H9 (cell line): ENCODE data around the gene CHSY3. TPM values are rescaled to one million over a fixed set of nuclear protein-coding genes. Genes with fewer than 3 reads are reported as not detected.

Experiments
- DNase-seq: peaks from one replicate; pipeline ENCODE4 v3.0.0-alpha.2; 2017
- H2AFZ ChIP-seq: one replicate; pipeline ENCODE4 v1.6.1; 2013; ENCODE audit warnings: mild to moderate bottlenecking, low read length, control low read depth, moderate library complexity
- H2AK5ac ChIP-seq: 2 replicates; pipeline ENCODE4 v1.6.1; 2013; ENCODE audit warnings: low read length, control low read depth, mixed read lengths; ENCODE audit not compliant: insufficient read length
- H2BK120ac ChIP-seq: one replicate; pipeline ENCODE4 v1.6.1; 2013; ENCODE audit warnings: low read depth, mild to moderate bottlenecking, low read length, control low read depth, inconsistent platforms; ENCODE audit not compliant: poor library complexity, severe bottlenecking
- H2BK12ac ChIP-seq: 2 replicates; pipeline ENCODE4 v1.6.1; 2013; ENCODE audit warnings: low read length, control low read depth, mixed read lengths, low read depth; ENCODE audit not compliant: insufficient read length
- H2BK15ac ChIP-seq: 2 replicates; pipeline ENCODE4 v1.6.1; 2013; ENCODE audit warnings: low read depth, low read length, control low read depth
- H2BK20ac ChIP-seq: one replicate; pipeline ENCODE4 v1.6.1; 2013; ENCODE audit warnings: low read depth, mild to moderate bottlenecking, low read length, control low read depth, inconsistent platforms; ENCODE audit not compliant: poor library complexity, severe bottlenecking
- H2BK5ac ChIP-seq: 2 replicates; pipeline ENCODE4 v1.6.1; 2013; ENCODE audit warnings: low read length, control low read depth, mixed read lengths; ENCODE audit not compliant: insufficient read length
- H3K14ac ChIP-seq: 2 replicates; pipeline ENCODE4 v1.6.1; 2013; ENCODE audit warnings: low read length, control low read depth; ENCODE audit not compliant: insufficient read depth
- H3K18ac ChIP-seq: 2 replicates; pipeline ENCODE4 v1.6.1; 2013; ENCODE audit warnings: low read depth, mild to moderate bottlenecking, mixed read lengths, low read length, control low read depth; ENCODE audit not compliant: insufficient read length
- H3K23ac ChIP-seq: 2 replicates; pipeline ENCODE4 v1.6.1; 2013; ENCODE audit warnings: low read length, control low read depth, mixed read lengths, low read depth; ENCODE audit not compliant: insufficient read length
- H3K23me2 ChIP-seq: 2 replicates; pipeline ENCODE4 v1.6.1; 2013; ENCODE audit warnings: low read depth, mild to moderate bottlenecking, mixed read lengths, low read length, control low read depth; ENCODE audit not compliant: insufficient read length, poor library complexity, severe bottlenecking
- H3K27ac ChIP-seq: 2 replicates; pipeline ENCODE4 v1.5.1; 2013; ENCODE audit warnings: low read length, control low read depth, mixed read lengths, low read depth; ENCODE audit not compliant: insufficient read length
- H3K27me3 ChIP-seq: 2 replicates; pipeline ENCODE4 v1.6.1; 2013; ENCODE audit warnings: low read length, control low read depth, inconsistent platforms; ENCODE audit not compliant: insufficient read depth
- H3K4ac ChIP-seq: 2 replicates; pipeline ENCODE4 v1.6.1; 2013; ENCODE audit warnings: low read depth, mild to moderate bottlenecking, control low read depth, inconsistent platforms, low read length, moderate library complexity
- H3K4me1 ChIP-seq: 2 replicates; pipeline ENCODE4 v1.6.1; 2013; ENCODE audit warnings: low read length, control low read depth, inconsistent platforms; ENCODE audit not compliant: insufficient read depth
- H3K4me2 ChIP-seq: 2 replicates; pipeline ENCODE4 v1.6.1; 2013; ENCODE audit warnings: low read length, control low read depth, mixed read lengths; ENCODE audit not compliant: insufficient read length, insufficient read depth
- H3K56ac ChIP-seq: 2 replicates; pipeline ENCODE4 v1.6.1; 2013; ENCODE audit warnings: low read depth, mild to moderate bottlenecking, mixed read lengths, low read length, control low read depth; ENCODE audit not compliant: insufficient read length
- H3K79me1 ChIP-seq: 2 replicates; pipeline ENCODE4 v1.6.1; 2013; ENCODE audit warnings: low read depth, mild to moderate bottlenecking, moderate library complexity, low read length, control low read depth, inconsistent platforms; ENCODE audit not compliant: insufficient read depth, poor library complexity, severe bottlenecking
- H3K79me2 ChIP-seq: 2 replicates; pipeline ENCODE4 v1.6.1; 2013; ENCODE audit warnings: low read length, control low read depth, inconsistent platforms; ENCODE audit not compliant: insufficient read depth
- H3K9ac ChIP-seq: 2 replicates; pipeline ENCODE4 v1.6.1; 2013; ENCODE audit warnings: low read length, control low read depth, mixed read lengths; ENCODE audit not compliant: insufficient read length; ENCODE audit errors: extremely low read depth
- H3K9me3 ChIP-seq: one replicate; pipeline ENCODE4 v1.6.1; 2013; ENCODE audit warnings: low read depth, low read length, inconsistent platforms; ENCODE audit not compliant: control insufficient read depth
- H3T11ph ChIP-seq: one replicate; pipeline ENCODE4 v1.6.1; 2013; ENCODE audit warnings: mild to moderate bottlenecking, low read length, control low read depth, inconsistent platforms
- H4K20me1 ChIP-seq: one replicate; pipeline ENCODE4 v1.6.1; 2013; ENCODE audit not compliant: control insufficient read depth, insufficient read length, insufficient read depth
- H4K5ac ChIP-seq: 2 replicates; pipeline ENCODE4 v1.6.1; 2013; ENCODE audit warnings: low read depth, mild to moderate bottlenecking, mixed read lengths, low read length, control low read depth; ENCODE audit not compliant: insufficient read length
- H4K8ac ChIP-seq: replicated peaks from 2 replicates; pipeline ENCODE4 v1.6.1; 2013; ENCODE audit warnings: low read length, control low read depth, mixed read lengths, low read depth; ENCODE audit not compliant: insufficient read length
- H4K91ac ChIP-seq: 2 replicates; pipeline ENCODE4 v1.6.1; 2013; ENCODE audit warnings: low read depth, mild to moderate bottlenecking, moderate library complexity, mixed read lengths, low read length, control low read depth; ENCODE audit not compliant: insufficient read length
- H3K27ac Mint-ChIP-seq, 3 experiments: 2 replicates in 2 of 3; 3 replicates in 1 of 3; pipeline ENCODE4 v1.8.0; 2020 to 2021; ENCODE audit warnings: mixed read lengths in 3 of 3, mild to moderate bottlenecking in 1 of 3, moderate library complexity in 1 of 3
- H3K27me3 Mint-ChIP-seq: 2 replicates; pipeline ENCODE4 v1.8.0; 2021; ENCODE audit warnings: low read depth, mild to moderate bottlenecking, moderate library complexity, mixed read lengths
- H3K36me3 Mint-ChIP-seq, 3 experiments: 2 replicates in 2 of 3; 3 replicates in 1 of 3; pipeline ENCODE4 v1.8.0; 2020 to 2021; ENCODE audit warnings: low read depth in 3 of 3, mixed read lengths in 3 of 3; ENCODE audit not compliant: insufficient read depth in 1 of 3
- H3K4me1 Mint-ChIP-seq, 2 experiments: 2 replicates each; pipeline ENCODE4 v1.8.0; 2020; ENCODE audit warnings: mixed read lengths in 2 of 2
- H3K4me3 Mint-ChIP-seq, 2 experiments: 2 replicates in 1 of 2; 3 replicates in 1 of 2; pipeline ENCODE4 v1.8.0; 2020 to 2021; ENCODE audit warnings: mild to moderate bottlenecking in 2 of 2, mixed read lengths in 2 of 2, moderate library complexity in 1 of 2
- H3K9me3 Mint-ChIP-seq, 2 experiments: 2 replicates in 1 of 2; 3 replicates in 1 of 2; pipeline ENCODE4 v1.8.0; 2020; ENCODE audit warnings: mild to moderate bottlenecking in 2 of 2, mixed read lengths in 2 of 2, moderate library complexity in 1 of 2
- CTCF ChIP-seq: fragments of 200-600 bp; sonication (generic); conservative IDR thresholded peaks from 3 replicates; pipeline ENCODE4 v1.8.0; 2021; ENCODE audit warnings: antibody characterized with exemption, mild to moderate bottlenecking
- WGBS: extraction: QIAGEN DNeasy Blood & Tissue Kit; methylation state at CpG from one replicate; pipeline ENCODE4 v1.1.7; 2013; ENCODE audit warnings: missing lambda C conversion rate, low lambda C conversion rate, mixed read lengths; ENCODE audit not compliant: insufficient read length; ENCODE audit errors: extremely low coverage; 5-methylcytosine and 5-hydroxymethylcytosine counted together
- total RNA-seq: library from RNA; stranded (reverse); gene quantifications from 2 replicates; pipeline ENCODE4 v1.2.1, GENCODE V29; 2021

CHSY3 gene
- total RNA-seq, 1 experiment from 2014 or later: 0.37 TPM

GRCh38 chr5:130061746-130062145 is 157.5 kb downstream of the CHSY3 start:
- H3K56ac ChIP-seq: no peak overlapping the region
- Mint-ChIP-seq H3K4me3 (no peak overlapping the region), H3K27me3 (no peaks in the 10 kb centered on the region), H3K36me3 (no peaks in the 10 kb centered on the region), H3K27ac (no peak overlapping the region), H3K9me3 (no peaks in the 10 kb centered on the region; a peak in 2 of 5 replicates), H3K4me1 (no peaks in the 10 kb centered on the region)
- no peaks in the 10 kb centered on the region for H3K23me2 ChIP-seq
- H3K14ac ChIP-seq: no peak overlapping the region
- H3K4ac ChIP-seq: no peak overlapping the region
- no peak for TF ChIP-seq CTCF
- no peak overlapping the region for H3T11ph ChIP-seq
- H2BK15ac ChIP-seq: no peak overlapping the region
- no peak overlapping the region for H2AFZ ChIP-seq
- H3K79me2 ChIP-seq: no peaks in the 10 kb centered on the region
- no peak overlapping the region for H2BK20ac ChIP-seq
- H4K8ac ChIP-seq: no peak overlapping the region
- no peaks in the 10 kb centered on the region for H3K79me1 ChIP-seq
- H3K23ac ChIP-seq: no peak overlapping the region
- no peak overlapping the region for H4K5ac ChIP-seq
- no peak overlapping the region for H2BK5ac ChIP-seq
- no peak overlapping the region for H2BK12ac ChIP-seq
- H3K18ac ChIP-seq: no peak overlapping the region
- no peaks in the 10 kb centered on the region for H3K27me3 ChIP-seq
- no peaks in the 10 kb centered on the region for H3K9me3 ChIP-seq
- WGBS: no CpG with 5 or more reads among the region's 2 CpGs
- H2AK5ac ChIP-seq: no peak overlapping the region
- no peak overlapping the region for H4K91ac ChIP-seq
- DNase-seq: no peak
- H3K9ac ChIP-seq: no peak overlapping the region
- H3K4me2 ChIP-seq: no peak overlapping the region
- no peak overlapping the region for H3K27ac ChIP-seq
- no peak overlapping the region for H2BK120ac ChIP-seq
- H3K4me1 ChIP-seq: no peaks in the 10 kb centered on the region
- H4K20me1 ChIP-seq: no peaks in the 10 kb centered on the region
